SU-DHL-6 (cell line): ENCODE results near the gene METRN.

ENCODE experiments used
- H2AFZ ChIP-seq: fragments of 200-600 bp; sonication (generic); 2 replicates; pipeline ENCODE4 v1.6.1; 2014; ENCODE audit warnings: low read depth, mild to moderate bottlenecking, moderate library complexity, mixed read lengths, antibody characterized with exemption, low read length; ENCODE audit not compliant: severe bottlenecking
- H3F3A ChIP-seq: fragments of 200-600 bp; shearing (Covaris generic); 2 replicates; pipeline ENCODE4 v1.6.0; 2016; ENCODE audit warnings: antibody characterized with exemption, mild to moderate bottlenecking; ENCODE audit not compliant: insufficient read depth
- H3K27ac ChIP-seq: fragments of 200-600 bp; sonication (generic); 2 replicates; pipeline ENCODE4 v1.5.1; 2016; ENCODE audit warnings: low read depth, mild to moderate bottlenecking, low read length, moderate library complexity, mixed read lengths
- H3K27me3 ChIP-seq: fragments of 200-600 bp; sonication (generic), shearing (Covaris generic); 2 replicates; pipeline ENCODE4 v1.6.0; 2014; ENCODE audit warnings: mild to moderate bottlenecking, low read length
- H3K36me3 ChIP-seq: fragments of 200-600 bp; sonication (generic); 2 replicates; pipeline ENCODE4 v1.6.1; 2014; ENCODE audit warnings: mild to moderate bottlenecking, low read length, mixed read lengths
- H3K4me2 ChIP-seq: fragments of 300-600, 200-600 bp; shearing (Covaris generic), sonication (generic); 2 replicates; pipeline ENCODE4 v1.6.0; 2014; ENCODE audit warnings: low read length, low read depth, mild to moderate bottlenecking; ENCODE audit not compliant: poor library complexity, severe bottlenecking
- H3K4me3 ChIP-seq: fragments of 200-600 bp; sonication (generic); 2 replicates; pipeline ENCODE4 v1.5.1; 2014; ENCODE audit warnings: antibody characterized with exemption, low read length, mild to moderate bottlenecking, mixed read lengths; ENCODE audit not compliant: insufficient read depth, poor library complexity, severe bottlenecking
- H3K79me2 ChIP-seq: fragments of 200-600 bp; sonication (generic); 2 replicates; pipeline ENCODE4 v1.6.1; 2014; ENCODE audit warnings: mild to moderate bottlenecking, low read length, moderate library complexity; ENCODE audit not compliant: insufficient read depth
- H3K9ac ChIP-seq: fragments of 200-600 bp; sonication (generic); 2 replicates; pipeline ENCODE4 v1.7.0; 2014; ENCODE audit warnings: mild to moderate bottlenecking, low read length
- H3K9me2 ChIP-seq: fragments of 200-600 bp; sonication (generic); replicated peaks from 2 replicates; pipeline ENCODE4 v1.6.1; 2014; ENCODE audit warnings: low read length; ENCODE audit not compliant: insufficient read depth
- H3K9me3 ChIP-seq: fragments of 200-600 bp; sonication (generic); 2 replicates; pipeline ENCODE4 v1.6.1; 2014; ENCODE audit warnings: low read length, mixed read lengths; ENCODE audit not compliant: insufficient read depth
- H4K20me1 ChIP-seq: fragments of 200-600 bp; sonication (generic); 2 replicates; pipeline ENCODE4 v1.6.1; 2014; ENCODE audit warnings: low read depth, mild to moderate bottlenecking, antibody characterized with exemption, low read length, moderate library complexity, mixed read lengths
- CTCF ChIP-seq: fragments of 200-600 bp; sonication (generic); IDR thresholded peaks from one replicate; pipeline ENCODE4 v1.5.1; 2017; ENCODE audit warnings: antibody characterized with exemption, mild to moderate bottlenecking, low read length, moderate library complexity; ENCODE audit not compliant: insufficient read depth, poor library complexity, severe bottlenecking
- EZH2phosphoT487 ChIP-seq: fragments of 200-600 bp; sonication (generic), shearing (Covaris generic); conservative IDR thresholded peaks from 2 replicates; pipeline ENCODE4 v1.6.1; 2018; ENCODE audit warnings: mild to moderate bottlenecking, antibody characterized with exemption, low read length, moderate library complexity, mixed read lengths

The METRN gene

GRCh38 chr16:719815-720446, 5.0 kb downstream of the METRN start:
- H4K20me1 ChIP-seq, result no peaks in the 10 kb centered on the region; the same call in 1 of the 2 replicates
- peak overlapping the region; percentile 82 for H3K27ac ChIP-seq
- H3K9ac ChIP-seq, result peak overlapping the region; percentile 99
- peak overlapping the region; percentile 80 for H3K4me3 ChIP-seq
- H3K4me2 ChIP-seq, result peak overlapping the region; percentile 61
- H3K9me3 ChIP-seq, result no peaks in the 10 kb centered on the region
- no peak overlapping the region for H2AFZ ChIP-seq
- no peaks in the 10 kb centered on the region for H3K79me2 ChIP-seq
- no peaks in the 10 kb centered on the region for H3K9me2 ChIP-seq
- TF ChIP-seq CTCF (no peak), EZH2phosphoT487 (no peak)
- H3K27me3 ChIP-seq, result no peaks in the 10 kb centered on the region
- H3K36me3 ChIP-seq, result no peaks in the 10 kb centered on the region
- H3F3A ChIP-seq, result 0 out of 2 replicates have a peak, but pooled peaks cover 3% of the 10 kb centered on the region

GRCh38 chr16:720447-720989, 5.6 kb downstream of the METRN start:
- peak overlapping the region; percentile 48 for H2AFZ ChIP-seq
- H3K9ac ChIP-seq, result peak overlapping the region; percentile 99
- no peaks in the 10 kb centered on the region; the same call in 1 of the 2 replicates for H4K20me1 ChIP-seq
- peak overlapping the region; percentile 82 for H3K27ac ChIP-seq
- H3K9me3 ChIP-seq, result no peaks in the 10 kb centered on the region
- no peaks in the 10 kb centered on the region for H3K36me3 ChIP-seq
- peak overlapping the region; percentile 80 for H3K4me3 ChIP-seq
- no peaks in the 10 kb centered on the region for H3K27me3 ChIP-seq
- H3K4me2 ChIP-seq, result peak overlapping the region; percentile 61
- 0 out of 2 replicates have a peak, but pooled peaks cover 3% of the 10 kb centered on the region for H3F3A ChIP-seq
- no peaks in the 10 kb centered on the region for H3K79me2 ChIP-seq
- TF ChIP-seq CTCF, result peak; percentile 27
- TF ChIP-seq EZH2phosphoT487, result no peak
- H3K9me2 ChIP-seq, result no peaks in the 10 kb centered on the region

- no peaks in the 10 kb centered on the region; the same call in 1 of the 2 replicates for H4K20me1 ChIP-seq
- H3K4me2 ChIP-seq, result peak within 1 kb of the TSS; percentile 61
- no peaks in the 10 kb centered on the region for H3K27me3 ChIP-seq
- H3K9me3 ChIP-seq, result no peaks in the 10 kb centered on the region
- H3F3A ChIP-seq, result peaks cover 7% of the 10 kb centered on the region
- no peaks in the 10 kb centered on the region for H3K9me2 ChIP-seq
- peak within 1 kb of the TSS; percentile 99 for H3K9ac ChIP-seq
- peak within 1 kb of the TSS; percentile 82 for H3K27ac ChIP-seq
- H3K79me2 ChIP-seq, result no peaks in the 10 kb centered on the region
- H3K4me3 ChIP-seq, result peak within 1 kb of the TSS; percentile 80
- no peaks in the 10 kb centered on the region for H3K36me3 ChIP-seq
- TF ChIP-seq CTCF, result no peak
- no peak for TF ChIP-seq EZH2phosphoT487
- H2AFZ ChIP-seq, result peak within 1 kb of the TSS; percentile 48
Measured at GRCh38 chr16:720990-721764, 6.3 kb downstream of the METRN start, which contains the start of gene ANTKMT. Gene ANTKMT, plus strand, starts transcription at chr16:721146. Its CDS starts 129 bp downstream, at chr16:721275.
